NCI-H2171 treated with DMSO at 0.1 percent for 48 hours (cell line): Measurements from ENCODE around the gene MAEA.
"Not testable (repeated sequence)": the region's sequence is repeated elsewhere in the genome, so short reads cannot be mapped to it uniquely, and the experiment has no call there.

Experiments used
- DNase-seq: peaks from one replicate; lab custom pipeline; 2025; lab: John Stamatoyannopoulos, UW

The MAEA gene

DNA sequence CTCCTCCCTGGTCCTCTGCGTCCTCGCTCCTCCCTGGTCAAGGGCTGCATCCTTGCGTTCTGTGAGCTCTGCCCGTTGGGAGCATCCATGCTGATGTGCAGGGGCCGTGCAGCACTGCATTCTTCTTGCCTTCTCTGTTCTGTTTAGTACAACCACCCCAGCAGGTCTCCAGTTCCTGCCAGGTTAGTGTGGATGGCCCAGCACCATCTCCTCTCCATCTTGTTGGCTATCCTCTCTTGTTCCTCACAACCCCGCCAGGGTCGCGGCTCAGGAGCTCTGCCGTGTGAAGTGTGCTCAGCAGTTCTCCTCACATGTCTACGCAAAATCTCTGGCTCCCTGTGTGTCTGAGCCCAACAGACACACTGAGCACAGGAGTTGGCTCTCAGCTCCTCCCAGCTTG lies 10.4 kb upstream of the MAEA start:
- DNase-seq: no peak

DNA sequence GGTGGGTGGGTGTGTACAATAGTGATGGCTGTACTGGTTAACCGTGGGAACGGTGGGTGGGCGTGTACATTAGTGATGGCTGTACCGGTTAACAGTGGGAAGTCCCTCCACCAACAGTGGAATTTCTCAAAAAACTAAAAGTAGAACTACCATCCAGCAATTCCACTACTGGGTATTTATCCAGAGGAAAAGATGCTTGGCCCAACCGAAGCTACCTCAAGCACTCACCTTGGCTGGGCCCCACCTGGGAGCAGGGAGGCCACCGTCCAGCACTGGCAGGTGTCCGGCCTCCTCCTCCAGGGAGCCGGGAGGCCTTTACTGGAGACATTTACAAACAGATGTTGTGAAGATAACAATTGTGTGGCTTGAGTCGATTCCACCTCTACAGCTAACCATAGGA lies 6.0 kb upstream of the MAEA start:
- DNase-seq: no peak

DNA sequence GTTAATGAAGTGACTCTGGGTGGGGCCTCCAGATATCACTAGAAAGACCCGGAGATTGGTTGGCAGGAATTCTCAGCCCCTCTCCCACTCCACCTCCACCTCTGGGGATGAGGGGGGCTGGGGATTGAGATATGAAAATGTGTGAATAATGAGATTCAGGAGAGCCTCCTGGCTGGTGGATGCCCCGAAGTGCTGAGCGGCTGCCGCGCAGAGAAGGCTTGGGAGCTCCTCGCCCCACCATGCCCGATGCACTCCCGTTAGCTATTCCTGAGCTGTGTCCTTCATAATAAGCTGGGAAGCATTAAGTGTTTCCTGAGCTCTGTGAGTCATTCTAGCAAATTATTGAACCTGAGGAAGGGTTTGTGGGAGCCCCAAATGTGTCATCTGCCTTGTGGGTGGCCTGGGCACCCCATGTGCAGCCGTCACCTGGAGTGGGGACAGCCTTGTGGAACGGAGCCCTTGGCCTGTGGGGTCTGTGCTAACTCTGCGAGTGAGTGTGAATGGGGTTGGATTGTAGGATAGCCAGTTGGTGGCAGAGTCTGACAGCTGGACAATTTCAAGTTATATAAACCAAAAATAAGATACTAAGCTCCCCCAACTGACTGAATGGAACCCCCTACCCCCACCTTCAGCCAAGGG lies 4.4 kb upstream of the MAEA start:
- no peak for DNase-seq

DNA sequence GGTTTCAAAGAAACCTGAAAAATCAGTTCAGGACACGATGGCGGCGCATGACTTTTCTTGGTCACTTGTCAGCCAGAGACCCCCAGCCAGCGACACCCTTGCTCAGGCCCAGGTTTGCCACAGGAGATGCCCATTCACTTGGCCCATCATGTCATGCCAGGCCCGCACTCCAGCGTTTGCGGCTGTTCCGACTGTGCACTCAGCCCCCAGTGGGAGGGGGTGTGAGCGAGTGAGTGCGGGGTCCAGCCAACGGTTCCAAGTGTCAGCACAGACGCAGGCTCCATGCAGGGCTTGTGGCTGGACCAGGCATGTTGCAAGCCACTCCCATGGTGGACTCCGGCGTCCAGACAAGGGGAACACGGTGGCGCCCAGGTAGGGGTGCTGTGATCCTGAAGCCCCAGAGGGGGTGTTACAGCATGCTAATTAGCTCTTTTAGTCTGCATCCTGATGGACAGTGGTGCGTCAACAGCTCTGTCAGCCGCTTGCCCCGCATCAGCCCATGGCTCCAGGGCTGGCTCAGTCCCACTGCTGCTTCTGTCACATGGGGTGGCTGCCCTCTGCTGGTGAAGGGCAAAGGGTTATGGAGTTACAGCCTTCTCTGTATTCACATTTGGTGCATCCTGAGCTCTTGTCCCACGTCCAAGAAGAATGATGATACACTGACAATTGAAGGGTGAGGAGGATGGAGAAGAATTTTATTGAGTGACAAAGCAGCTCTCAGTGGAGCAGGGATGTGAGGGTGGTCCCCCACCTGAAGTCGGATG lies 3.7 kb upstream of the MAEA start:
- no peak for DNase-seq

DNA sequence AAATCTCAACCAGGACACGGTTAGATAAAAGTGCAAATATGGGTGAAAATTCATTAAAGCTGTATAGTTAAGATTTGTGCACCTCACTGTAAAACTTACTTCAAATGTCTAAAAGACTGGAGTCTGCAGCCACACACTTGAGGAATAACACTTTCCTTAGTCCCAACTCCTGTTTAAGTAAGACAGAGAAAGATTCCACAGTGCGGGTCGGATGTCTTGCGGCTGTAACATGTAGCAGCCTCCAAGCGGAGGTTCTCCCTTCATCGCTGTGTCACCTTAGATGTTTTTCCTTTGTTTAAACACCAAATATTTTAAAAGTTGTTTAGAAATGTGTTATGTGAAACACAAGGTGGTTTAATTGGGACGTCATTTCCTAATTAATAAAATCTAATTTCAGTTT lies 905 bp upstream of the MAEA start:
- DNase-seq: no peak

DNA sequence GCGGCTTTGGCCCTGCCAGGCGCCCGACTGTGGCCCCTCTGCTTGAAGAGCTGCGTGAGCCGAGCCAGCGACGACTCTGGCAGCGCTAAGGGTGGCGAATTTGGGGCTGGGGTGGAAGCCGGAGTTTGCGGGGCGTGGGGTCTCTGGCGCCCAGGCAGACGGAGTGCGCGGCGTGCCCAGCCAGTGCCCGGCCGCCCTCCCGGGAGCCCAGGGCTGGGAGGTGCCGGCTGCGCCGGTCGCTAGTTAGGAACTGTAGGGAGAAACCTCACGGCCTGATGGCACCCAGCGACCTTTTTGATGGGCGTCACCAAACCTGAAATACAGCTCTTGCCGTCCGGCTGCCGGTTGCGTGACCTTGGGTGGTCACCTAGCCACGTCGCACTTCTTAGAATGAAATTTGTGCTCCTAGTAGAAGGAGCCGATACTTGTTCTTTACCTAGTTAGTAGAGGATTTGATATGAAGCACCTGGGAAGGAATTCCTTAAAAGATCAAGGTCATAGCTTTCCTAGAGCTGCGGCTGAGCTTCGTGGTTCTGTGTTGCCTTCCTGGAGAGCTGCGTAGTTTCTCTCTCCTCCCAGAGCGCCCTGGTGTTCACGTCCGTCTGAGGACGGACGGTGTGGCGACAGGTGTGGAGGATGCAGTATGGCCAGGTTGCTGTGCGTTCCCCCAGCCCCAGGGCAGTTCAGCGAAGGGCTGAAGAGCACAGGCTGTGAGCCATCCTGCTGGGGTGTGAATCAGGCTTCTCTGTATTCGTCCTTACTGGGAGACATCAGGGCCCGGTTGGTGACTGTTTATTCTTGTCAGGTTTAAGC lies 680 bp downstream of the MAEA start:
- no peak for DNase-seq

DNA sequence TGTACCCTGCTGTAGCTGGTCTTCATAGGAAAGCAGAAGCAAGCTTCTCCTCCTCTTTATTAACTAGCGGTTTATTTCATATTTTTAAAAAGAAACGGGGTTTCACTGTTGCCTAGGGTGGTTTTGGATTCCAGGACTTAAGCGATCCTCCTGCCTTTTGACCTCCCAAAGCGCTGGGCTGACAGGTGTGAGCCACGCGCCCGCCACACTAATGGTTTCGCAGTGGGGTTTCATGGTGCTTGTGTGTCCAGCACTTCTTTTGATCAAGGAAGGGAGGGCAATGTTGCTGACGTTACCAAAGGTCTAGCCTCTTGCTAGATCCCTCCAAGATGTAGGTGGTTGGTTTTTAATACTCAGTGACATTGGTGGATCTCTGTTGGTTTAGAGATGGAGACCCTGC lies 1.4 kb downstream of the MAEA start:
- DNase-seq: no peak

DNA sequence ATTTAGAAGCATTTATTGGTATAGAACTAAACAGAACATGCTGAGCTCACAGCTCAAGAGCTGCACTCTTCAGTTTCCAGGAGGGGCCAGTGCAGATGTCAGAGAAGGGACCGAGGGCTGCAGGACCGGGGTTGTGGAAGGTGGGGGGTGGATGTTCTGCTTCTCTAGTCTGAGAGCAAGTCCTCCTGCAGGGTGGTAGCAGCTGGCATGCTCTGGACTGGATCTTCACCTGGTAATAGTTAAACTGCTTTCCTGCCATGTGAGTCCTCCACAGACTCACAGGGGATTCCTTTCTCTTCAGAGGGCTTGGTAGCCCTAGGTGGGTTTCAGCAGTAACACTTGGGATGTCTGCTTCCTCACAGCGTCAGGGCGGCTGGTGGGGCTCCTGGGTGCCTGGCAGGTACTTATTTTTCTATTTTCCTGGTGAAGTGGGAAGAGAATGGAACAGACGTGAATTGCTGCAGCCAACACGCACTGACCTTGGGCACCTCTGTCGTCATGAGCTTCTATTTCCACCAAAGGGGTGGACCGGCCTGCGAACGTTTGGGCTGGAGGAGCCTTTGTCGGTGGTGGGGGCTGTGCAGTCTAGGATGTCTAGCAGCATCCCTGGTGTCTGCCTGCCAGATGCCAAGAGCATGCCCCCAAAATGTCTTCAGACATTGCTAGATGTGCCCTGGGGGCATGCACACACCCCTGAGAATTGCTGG lies 2.5 kb downstream of the MAEA start:
- DNase-seq: no peak

DNA sequence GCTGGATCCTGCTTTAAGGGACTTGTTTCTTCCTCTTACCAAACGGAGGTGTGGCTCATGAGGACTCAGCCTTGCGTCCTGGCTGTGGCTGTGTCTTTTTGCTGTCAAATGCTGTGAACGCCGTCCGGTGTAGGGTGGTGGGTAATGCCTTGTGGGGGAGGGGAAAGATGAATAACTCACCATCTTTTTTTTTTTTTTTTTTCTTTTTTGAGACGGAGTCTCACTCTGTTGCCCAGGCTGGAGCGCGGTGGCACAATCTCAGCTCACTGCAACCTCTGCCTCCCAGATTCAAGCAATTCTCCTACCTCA lies 3.0 kb downstream of the MAEA start:
- not testable (repeated sequence) for DNase-seq

DNA sequence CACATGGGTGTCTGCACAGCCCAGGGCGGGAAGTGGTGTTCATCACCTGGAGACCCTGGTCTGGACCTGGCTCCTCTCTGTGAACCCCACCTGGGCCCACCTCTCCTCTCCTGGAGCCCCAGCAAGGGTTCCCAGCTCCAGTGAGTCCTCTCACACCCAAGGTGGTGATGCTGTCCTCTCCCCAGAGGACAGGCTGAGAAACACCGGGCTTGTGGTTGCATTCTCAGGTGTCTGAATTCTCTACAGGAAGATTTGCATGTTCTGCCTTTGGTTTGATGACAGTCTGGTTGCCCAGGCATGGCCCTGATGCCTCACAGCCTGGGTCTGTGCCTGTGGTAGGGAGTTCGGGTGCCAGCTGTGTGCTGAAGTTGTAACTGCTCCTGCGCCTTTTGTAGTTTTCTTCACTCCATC lies 3.8 kb downstream of the MAEA start:
- DNase-seq: no peak

DNA sequence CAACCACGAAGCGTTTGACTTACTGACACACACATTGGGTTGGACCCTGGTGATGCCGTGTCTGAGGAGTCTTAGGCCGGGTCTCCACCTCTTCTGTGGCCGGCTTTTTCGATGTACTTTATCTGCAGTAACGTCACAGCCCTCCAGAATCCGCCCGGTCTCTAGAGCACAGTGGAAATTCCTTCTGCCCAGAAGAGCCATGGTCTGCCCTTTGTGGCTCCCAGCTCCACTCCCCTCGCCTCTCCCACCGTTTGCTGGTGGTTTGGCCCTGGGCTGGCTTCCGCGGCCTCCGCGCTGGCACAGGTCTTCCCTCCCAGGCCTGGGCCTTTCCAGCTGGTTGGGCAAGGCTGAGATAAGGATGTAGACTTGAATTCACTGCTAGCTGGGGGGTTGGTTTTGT lies 4.3 kb downstream of the MAEA start:
- DNase-seq: no peak

DNA sequence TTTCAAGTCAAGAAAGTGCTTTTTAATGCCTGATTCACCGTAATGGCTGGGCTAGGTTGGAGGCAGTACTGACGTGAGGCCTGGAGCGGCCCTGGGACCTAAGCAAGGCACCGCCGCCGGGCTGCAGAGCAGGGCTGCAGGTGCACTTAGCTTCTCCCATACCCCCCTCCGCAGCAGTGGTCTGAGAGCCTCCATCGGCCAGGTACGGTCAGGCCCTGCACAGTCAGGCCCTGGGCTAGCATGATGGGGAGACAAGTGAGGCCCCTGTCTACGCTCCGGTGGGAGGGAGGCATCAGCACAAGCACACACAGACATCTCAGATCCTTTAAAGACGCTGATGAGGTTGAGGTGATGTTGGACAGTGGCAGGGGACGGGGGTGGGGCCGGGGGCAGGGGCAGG lies 4.7 kb downstream of the MAEA start:
- DNase-seq: no peak

DNA sequence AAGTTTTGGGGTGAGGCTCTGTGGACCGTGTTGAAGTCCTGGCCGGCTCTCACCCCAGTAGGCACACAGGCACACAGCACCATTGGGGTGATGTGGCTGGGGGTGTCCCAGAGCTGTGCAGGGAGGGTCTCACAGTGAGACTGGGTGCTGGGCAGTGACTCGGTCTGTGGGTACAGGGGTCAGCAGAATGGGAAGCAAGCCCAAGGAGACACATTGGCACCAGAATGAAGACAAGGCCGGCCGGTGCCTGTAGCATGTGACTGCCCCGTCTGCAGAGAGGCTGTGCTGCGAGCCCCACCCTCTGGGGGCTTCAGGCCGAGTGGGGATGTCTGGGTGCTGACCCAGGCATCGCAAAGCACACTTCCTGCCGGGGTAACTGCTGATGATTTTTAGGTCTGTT lies 5.2 kb downstream of the MAEA start:
- no peak for DNase-seq

DNA sequence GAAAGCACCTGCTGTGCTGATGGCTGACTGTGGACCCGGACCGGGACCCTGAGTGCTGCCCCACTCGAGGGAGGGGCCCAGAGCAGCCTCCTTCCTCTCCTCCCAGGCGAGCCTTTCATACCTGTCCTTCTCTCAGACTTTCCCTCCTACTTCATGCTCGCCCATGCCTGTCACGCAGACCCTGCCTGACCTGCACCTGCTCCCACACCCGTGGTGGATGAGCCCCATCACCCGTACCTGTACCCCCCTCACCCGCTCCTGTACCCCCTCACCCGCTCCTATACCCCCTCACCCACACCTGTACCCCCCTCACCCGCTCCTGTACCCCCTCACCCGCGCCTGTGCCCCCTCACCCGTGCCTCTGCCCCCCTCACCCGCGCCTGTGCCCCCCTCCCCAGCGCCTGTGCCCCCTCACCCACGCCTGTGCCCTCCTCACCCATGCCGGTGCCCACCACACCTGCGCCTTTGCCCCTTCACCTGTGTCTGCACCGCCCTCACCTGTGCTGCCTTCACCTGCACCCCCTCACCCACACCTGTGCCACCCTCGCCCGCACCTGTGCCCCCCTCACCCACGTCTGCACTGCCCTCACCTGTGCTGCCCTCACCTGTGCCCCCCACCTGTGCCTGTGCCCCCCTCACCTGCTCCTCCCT lies 5.8 kb downstream of the MAEA start:
- DNase-seq: no peak

DNA sequence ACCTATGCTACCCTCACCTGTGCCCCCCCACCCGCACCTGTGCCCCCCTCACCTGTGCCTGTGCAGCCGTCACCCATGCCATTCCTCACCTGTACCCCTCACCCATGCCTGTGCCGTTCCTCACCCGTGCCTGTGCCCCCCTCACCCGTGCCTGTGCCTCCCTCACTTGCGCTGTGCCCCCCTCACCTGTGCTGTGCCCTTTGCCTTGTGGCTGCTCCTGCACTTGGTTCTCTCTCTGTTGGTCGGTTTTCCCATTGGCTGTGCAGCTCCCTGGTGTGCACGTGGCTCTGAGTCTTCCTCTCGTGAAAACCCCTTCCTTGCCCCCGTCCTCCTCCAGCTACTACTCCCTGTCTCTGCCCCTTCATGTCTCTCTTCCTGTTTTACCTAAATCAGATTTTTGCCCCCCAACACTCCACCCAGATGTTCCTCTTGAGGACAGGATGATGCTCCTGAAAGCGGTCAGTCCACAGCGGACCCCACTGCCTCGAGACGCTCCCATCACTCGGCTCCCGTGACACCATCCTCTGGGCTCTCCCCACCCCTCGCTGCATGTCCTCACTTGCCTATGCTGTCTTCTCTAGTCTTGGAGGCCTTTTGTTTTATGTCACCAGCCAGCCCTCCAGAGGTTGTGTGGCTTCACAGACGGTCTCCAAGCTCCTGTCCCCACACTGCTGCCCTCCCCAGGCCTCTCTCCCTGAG lies 6.8 kb downstream of the MAEA start:
- no peak for DNase-seq

DNA sequence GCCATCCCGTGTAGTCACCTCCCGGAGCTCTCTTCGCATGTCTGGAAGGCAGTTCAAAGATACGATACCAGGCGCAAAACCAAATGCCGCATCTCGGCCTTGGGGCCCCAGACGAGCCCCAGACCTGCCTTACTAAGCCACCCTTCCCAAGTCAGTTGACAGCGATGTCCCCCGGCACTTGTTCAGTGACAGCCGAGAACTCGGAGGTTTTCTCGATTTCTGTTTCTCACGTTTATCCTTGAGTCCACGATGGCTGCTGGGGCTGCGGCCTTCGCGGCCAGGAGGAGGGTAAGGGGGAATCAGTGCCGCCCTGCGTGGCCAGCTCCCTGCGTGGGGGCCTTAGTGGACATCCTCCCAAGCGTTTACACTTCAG lies 7.3 kb downstream of the MAEA start:
- no peak for DNase-seq

DNA sequence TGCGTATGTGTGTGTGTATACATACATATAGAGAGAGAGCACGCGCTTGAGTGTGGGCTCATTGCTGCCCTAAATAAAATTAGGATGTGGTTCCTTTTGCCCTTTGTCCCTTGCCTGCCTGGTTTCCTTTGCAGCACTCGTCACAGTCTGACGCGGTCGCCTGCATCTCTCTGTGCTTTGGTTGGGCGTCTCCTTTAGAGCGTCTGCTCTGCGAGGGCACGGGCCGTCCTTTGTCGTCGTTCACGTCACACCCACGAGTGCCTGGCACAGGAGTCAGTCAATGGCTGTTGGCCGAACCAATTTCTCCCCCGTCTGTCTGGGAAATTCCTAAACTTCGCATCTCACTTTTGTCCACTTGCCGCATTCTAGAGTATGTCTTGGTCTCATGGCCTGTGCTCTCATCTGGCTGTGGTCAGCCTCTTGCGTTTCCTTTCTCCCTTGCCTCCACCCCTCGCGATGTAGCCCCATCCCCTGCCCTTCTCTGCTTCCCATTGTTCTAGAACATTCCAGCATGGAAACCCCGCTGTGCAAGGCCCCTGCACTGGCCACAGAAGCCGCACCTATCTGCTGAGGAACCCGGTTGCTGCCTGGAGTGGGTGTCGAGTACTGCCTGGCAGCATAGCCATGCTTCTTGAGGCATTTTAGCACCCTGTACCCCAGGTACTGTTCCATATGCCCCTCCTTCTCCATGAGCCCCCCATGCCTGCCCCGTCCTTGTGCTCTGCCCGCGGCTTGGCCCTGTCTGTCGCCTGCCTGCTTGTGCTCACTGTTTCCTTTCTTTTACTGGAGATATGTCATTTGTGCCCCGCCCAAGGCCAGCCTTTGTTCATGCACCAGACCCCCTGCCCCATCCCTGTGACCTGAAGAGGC lies 8.0 kb downstream of the MAEA start:
- DNase-seq: no peak

DNA sequence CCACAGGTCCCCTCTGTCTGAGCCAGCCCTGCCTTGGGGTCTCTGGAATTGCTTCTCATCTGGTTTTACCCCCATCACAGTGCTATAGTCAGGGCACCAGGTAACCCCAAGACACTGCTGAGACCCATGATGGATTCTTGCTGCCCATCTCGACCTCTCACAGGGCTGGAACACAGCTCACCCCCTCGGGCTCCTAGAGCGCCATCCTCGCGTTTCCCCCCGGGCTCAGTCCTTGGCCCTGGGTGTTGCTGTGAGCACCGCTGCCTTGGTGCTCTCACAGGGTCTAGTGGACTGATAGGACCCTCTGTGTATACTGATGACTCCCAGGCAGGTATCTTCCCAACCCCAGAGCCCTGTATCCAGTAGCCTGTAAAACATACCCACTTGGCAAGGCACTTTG lies 8.8 kb downstream of the MAEA start:
- DNase-seq: no peak

DNA sequence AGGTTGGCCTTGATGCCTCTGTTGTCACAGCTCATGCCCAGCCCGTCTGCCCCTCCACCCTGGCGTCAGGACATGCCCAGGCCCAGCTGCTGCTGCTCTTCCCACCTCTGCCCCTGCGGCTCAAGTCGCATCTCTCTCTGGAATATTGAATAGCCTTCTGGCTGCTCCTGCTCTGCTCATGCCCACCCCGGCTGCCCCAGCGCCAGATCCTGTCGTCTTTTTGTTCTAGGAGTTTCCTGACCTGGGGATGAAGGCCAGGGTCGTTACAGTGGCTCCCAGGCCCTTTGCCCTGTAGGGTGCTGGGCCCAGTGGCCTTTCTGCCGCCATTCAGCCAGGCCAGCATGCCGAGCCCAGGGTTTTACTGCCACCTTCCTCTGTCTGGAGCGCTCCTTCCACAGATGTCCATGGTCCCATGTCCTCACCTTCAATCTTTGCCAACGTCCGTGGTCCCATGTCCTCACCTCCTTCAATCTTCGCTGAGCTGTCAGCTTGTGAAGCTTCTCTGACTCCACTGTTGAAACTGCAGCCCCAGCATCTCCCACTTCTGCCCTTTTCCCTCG lies 9.7 kb downstream of the MAEA start:
- no peak for DNase-seq
